ENCODE results near the gene POLR1A.

The POLR1A gene

GRCh38 chr2:86097114-86097896 lies 8.4 kb downstream of the POLR1A start:
- DNase-seq (ENCODE audit: low spot score): no peak

GRCh38 chr2:86094229-86094628 lies 11.5 kb downstream of the POLR1A start:
- no peak for DNase-seq (ENCODE audit: low spot score)

DNA sequence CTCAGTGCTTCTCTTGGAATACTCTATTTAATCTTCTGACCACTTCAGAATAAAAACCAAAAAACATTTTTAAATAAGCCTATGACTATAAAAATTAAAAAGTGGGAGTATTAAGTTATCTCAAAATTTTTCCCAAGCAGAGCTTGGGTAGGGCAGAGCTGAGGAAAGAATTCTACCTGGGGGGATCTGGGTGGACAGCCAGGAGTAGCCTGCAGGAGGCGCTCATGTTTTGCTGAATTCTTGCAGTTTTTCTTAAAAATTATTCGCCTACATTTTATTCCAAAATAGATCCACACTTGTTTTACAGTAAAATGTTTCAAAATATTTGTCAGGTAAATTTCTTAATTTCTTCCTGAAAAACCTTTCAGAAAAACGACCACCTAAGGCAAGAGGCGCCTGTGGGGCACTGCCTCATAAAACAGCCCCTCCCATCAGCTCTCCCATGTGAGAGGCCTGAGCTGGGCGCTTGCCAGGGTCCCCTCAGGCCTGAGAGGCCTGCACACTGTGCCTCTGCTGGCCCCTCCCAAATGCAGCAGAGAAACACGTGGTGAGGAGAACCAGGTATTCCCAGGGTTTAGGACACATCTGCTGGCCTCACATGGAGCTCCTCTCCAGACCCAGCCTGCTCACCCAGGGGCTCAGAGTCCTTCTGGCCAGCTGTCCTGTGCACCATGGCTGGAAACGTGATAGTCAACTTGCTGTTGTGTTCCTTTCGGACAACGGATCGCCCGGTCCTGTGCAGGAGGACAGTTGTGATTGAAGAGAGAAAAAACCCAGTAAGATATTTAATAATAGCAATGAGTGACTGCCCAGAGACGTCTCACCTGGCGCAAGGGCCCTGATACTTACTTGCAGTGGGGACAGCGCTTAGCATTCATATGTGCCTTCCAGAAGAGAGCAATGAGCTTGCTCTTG lies 17.5 kb downstream of the POLR1A start:
- no peak for DNase-seq (ENCODE audit: low spot score)

- DNase-seq (ENCODE audit: low spot score): no peak
These were observed 22.9 kb downstream of the POLR1A start for GRCh38 chr2:86082756-86083155.

GRCh38 chr2:86081724-86082123 lies 24.0 kb downstream of the POLR1A start:
- no peak for DNase-seq (ENCODE audit: low spot score)

DNA sequence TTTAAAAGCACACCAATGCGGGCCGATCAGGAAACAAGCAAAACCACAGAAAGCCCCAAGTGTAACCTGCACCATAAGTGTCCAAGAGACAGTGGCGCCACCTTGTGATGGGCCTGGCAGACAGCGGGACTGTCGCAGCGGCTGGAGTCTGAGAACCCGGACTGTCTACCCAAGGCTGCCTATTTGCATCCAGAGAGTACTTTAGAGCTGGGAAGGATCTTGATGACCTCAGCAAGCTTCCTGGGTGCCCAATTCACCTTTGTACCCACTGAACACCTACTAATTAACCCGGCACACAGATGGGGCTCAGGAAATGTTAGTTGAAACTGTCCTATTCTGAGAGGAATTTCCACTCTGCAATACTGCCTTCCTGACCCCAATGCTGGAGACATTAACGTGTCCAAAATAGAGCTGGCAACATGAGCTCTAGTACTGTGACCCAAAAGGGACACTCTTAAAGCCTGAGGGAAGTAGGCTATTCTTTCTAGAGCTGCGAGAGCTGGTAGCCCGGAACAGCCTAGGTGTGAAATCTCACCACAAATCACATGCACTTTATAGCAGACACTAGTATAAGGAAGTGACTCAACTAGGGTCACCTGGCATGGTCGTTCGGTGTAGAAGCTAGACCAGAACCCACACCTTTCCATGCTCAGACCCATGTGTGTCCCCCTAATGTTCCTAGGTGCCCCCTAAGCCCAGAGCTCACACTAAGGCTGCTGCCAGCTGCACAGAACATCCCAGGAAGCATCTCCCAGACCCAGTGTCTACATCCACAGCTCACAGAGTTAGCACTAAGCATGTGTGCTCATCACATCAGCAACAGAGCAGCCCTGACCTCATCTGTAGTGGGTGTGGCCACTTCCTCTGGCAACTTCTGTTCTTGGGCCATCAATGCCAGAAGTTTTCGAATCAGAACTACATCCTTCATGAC lies 25.4 kb downstream of the POLR1A start:
- peak; percentile 25 for DNase-seq (ENCODE audit: low spot score)

DNA sequence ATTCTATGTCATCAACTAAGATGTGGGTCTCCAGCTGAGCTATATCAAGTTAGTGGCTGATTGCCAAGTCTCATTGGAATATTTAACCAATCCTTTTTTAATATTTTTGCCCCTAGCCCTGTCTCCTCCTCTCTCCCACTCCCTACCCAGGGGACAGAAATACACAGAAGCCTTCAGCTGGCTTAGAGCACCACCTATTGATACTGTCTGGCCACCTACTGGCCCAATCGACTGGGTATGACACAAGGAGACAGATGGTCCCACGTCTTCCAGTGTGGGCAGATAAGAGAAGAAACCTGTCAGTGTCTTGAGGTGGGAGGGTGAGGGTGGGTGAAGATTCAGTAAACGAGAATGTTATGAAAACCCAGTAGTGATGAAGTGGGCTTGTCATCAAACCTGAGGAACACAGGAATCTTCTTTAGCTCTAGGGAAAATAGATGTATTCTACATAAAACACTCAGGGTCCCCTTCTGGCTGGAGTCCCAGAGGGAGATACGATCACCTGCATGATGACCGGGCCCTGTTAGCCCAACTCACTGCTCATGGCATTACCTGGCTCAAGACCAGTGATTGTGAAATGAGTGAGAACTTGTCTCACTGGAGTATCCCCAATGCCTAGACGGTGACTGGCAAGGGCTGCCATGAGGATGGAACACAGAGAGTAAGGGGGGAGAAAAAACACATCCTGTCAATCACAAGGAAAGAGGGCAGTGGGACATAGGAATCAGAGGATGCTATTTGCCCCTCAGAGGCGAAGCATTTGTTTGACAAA lies 26.7 kb downstream of the POLR1A start:
- no peak for DNase-seq (ENCODE audit: low spot score)

DNA sequence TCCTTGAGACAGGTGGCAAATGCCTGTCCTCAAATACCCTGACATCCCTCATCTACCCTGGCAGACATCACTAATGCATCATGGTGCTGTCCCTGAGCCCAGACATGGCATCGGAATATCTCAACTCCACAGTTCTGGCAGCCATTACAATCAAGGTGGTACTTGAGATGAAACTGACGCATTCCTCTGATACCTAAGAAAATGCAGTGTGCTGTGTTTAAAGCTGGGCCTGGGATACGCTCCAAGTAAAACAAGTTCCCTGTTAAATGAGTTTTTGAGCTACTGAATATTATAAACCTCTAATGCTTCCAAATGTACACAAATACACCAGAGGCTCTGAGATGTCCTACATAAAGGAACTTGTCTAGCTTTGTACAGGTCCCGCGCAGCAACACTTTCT lies 29.8 kb downstream of the POLR1A start:
- DNase-seq (ENCODE audit: low spot score): no peak

GRCh38 chr2:86074811-86075210 lies 30.9 kb downstream of the POLR1A start:
- no peak for DNase-seq (ENCODE audit: low spot score)

- no peak for DNase-seq (ENCODE audit: low spot score)
These were observed 31.4 kb downstream of the POLR1A start for GRCh38 chr2:86074256-86074655.

- DNase-seq (ENCODE audit: low spot score): no peak
These were observed 32.5 kb downstream of the POLR1A start for GRCh38 chr2:86073225-86073624.

DNA sequence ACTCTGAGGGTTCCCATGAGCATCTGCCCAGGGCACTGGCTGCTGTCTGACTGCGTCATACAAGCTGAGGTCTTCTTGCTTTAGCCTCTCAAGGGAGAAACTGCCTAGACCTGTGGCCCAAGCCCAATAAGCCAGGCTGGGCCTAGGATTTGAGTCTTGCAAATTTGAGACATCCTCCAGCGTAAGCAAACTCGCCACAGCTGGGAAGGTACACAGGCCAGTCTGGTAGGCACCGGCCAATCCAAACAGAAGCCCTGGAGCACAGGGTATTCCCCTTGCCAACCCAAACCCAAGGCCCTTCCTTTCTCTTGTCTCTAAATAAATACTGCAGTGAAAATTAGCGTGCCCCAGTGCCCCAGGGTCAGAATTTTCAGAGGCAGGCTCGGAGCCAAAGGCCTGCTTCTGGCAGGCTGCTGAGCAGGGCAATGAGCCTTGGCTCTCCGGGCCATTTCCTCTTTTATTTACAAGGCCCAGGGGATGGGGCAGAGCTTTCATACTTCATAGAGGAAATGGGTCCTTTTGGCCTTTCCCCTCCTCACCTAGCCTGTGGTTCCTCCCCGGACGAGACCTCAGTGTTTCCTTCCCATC lies 33.3 kb downstream of the POLR1A start:
- no peak for DNase-seq (ENCODE audit: low spot score)

GRCh38 chr2:86070868-86071267 lies 34.8 kb downstream of the POLR1A start:
- no peak for DNase-seq (ENCODE audit: low spot score)

DNA sequence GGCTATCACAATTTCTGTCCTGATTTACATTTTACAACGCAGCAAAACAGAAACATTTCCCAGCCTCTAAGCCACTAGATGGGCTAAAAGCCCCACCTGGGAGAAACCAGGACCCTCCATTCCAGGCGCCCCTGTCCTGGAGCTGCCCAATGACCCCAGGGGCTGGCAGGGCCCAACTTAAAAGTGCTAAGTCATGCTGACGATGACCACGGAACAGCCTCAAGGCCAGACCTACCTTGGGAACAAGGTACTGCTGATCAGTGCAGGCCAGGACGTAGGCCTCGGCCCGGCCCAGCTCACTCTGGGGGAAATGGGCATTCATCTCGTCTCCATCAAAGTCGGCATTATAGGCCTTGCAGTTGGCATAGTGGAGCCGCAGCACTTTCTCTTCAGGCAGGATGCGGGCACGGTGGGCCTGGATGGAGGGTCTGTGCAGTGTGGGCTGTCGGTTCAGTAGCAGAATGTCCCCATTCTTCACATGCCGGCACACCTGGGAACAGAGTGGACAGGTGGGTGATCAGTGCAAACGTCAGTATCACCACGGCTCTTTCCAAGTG lies 35.8 kb downstream of the POLR1A start:
- no peak for DNase-seq (ENCODE audit: low spot score)

DNA sequence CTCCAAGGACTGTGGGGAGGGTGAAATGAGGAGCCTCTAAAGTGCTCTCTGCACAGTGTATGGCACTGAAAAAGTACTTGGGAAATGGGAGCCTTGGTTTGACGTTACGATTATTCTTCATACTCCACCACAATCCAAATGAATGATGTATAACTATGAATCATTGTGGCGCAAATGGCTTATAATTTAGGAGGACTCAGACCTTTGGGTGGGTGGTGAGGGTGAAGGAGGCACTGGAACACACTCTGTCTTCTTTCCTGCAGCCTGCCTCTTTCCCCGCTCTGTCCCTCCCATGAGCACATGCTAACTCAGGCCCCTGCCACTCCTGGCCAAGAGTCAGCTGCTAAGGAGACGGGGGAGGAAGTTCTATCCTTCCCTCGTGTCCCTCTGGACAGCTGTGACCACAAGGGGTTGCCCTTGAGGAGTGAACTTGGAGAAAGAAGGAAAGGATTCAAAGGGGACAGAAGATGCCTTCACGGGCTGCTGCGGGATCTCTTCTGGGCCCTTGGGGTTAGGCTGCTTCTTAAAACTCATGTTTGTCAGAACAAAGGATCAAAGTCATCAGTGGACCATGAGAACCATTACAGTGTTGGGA lies 36.5 kb downstream of the POLR1A start:
- no peak for DNase-seq (ENCODE audit: low spot score)

DNA sequence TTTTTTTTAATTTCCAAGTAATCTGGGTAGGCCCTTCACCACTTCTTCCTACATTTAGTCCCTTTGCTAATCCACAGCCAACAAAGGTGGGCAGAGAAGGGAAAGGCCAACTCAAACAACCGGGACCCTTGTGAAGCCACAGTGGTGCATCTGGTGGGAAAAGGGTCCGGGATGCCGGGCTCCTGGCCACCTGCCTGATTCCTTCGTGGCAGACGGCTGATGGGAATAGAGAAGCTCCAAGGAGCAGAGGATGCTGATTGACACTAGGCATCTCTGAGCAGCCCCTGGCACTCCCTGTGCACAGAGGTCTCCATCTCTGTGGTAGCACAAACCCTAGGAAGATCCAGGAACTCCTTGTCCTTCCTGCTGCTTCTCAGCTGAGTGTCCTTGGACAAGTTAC lies 37.0 kb downstream of the POLR1A start:
- DNase-seq (ENCODE audit: low spot score): no peak

- DNase-seq (ENCODE audit: low spot score): no peak
These were observed 37.5 kb downstream of the POLR1A start for GRCh38 chr2:86068136-86068588.

DNA sequence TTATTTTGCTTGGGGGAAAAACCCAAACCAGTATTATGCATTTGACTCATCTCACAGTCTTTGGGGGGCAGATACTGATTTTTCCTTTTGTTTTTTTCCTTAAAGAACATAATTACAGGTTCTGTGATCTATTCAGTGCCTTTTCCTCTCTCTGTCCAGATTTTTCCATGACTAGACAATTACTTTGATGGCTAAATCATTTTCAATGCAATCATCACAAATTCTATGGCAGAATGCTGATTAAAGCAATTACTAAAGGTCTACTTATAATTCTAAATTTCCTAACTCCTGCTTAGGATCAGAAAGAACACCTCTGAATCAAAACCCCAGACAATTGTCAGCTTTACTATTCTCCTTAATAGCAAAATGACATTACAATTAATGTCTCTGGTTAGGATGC lies 38.8 kb downstream of the POLR1A start:
- no peak for DNase-seq (ENCODE audit: low spot score)

- no peak for DNase-seq (ENCODE audit: low spot score)
These were observed 39.6 kb downstream of the POLR1A start for GRCh38 chr2:86066007-86066578.

DNA sequence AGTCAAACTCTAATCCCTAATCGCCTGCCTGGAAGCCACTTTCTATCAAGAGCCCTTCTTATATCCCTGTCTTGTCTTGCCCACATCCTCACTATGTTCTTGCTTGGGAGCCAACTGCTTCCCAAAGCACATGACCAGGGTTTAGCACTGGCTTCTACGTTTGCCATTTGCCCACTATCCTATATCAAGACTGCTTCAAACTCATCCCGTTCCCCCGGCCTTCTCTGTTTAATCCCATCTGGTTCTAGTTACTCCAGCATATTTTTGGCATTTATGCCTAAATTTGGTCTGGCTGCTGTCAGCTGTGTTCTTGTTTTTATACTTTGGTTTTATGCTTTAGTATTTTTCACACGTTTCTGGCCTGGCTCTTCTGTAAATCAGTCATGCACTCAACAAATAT lies 40.2 kb downstream of the POLR1A start:
- DNase-seq (ENCODE audit: low spot score): no peak

All from LoVo (cell line).